Breast epithelium (tissue), 3 donors: Measurements from ENCODE around the gene STEAP3.

Experiments used
- CTCF ChIP-seq, 3 donors: fragments of 450-650 bp; IDR thresholded peaks; one replicate each; pipeline ENCODE4 v1.5.1; 2016 to 2017; ENCODE audit warnings: antibody characterized with exemption in 3 of 3, mild to moderate bottlenecking in 3 of 3, moderate library complexity in 3 of 3
- POLR2A ChIP-seq: fragments of 450-650 bp; IDR thresholded peaks from one replicate; pipeline ENCODE4 v1.6.1; 2016; ENCODE audit warnings: antibody characterized with exemption, mild to moderate bottlenecking, moderate library complexity
- POLR2AphosphoS5 ChIP-seq, 3 donors: sonication (generic); formaldehyde crosslinking; IDR thresholded peaks; one replicate each; pipeline ENCODE4 v1.6.1; 2017; ENCODE audit warnings: antibody characterized with exemption in 3 of 3

GRCh38 chr2:119248311-119248710 lies 24.7 kb downstream of the STEAP3 start:
- no peak for TF ChIP-seq CTCF (IDR thresholded peaks at IDR 0.05)
- no peak for TF ChIP-seq POLR2AphosphoS5 (IDR thresholded peaks at IDR 0.05)
- no peak for TF ChIP-seq POLR2A
